Measurements from ENCODE around the gene PTPRD. TPM values are rescaled to one million over a fixed set of nuclear protein-coding genes. Genes with fewer than 3 reads are reported as not detected.

PTPRD gene
- total RNA-seq, 1 experiment from 2014 or later: 0.02 TPM

DNA sequence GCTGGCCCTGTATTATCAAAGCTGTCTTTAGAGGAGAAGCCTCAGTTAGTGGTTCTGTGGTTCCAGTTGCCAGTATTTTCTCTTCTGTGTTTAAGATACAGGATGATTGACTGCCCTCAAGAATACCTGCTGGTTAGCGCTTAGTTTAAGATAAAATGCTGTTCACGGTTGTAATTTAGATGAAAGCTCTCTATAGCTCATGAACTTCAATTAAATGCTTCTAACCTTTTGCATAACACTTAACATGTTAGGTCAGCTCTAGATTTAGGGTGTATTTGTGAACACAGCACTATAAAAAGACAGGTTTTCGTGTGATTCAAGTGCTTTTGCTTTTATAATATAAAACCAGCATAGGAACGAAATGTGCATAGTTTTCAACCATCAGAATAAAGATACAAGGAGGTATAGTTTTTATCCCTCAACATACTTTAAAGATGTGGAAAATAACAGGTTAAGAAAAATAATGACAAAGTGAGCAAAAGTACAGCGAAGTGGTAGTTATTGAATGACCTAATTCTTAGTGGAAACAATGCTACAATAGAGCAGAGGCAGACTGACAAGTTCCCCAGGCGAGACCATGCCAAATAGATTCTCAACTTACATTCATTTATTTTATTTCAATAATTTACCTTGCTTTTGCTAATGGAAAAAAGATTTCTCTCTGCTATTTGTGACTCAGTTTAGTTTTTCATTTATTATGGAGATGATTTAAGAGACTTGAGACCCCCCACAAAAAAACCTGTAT lies 2210.7 kb downstream of the PTPRD start:
- H3K9ac ChIP-seq (ENCODE audit: low read length): no peak overlapping the region
- ChIA-PET POLR2A (no interaction called here), CTCF (no interaction called here), RAD21 (ENCODE audit: low non-redundant PET in 1 of 2, low total read pairs in 2 of 2, uncharacterized antibody in 2 of 2, unreplicated experiment in 2 of 2) (no interaction called here)
- H3K4me1 ChIP-seq (ENCODE audit: control insufficient read depth in 1 of 2, insufficient read depth in 2 of 2, low read length in 2 of 2): no peaks in the 10 kb centered on the region
- H3K4me3 ChIP-seq (replicated peaks in 1 of 2; ENCODE audit: low read depth in 1 of 2, low read length in 2 of 2): no peak overlapping the region
- H3K9me3 ChIP-seq (ENCODE audit: control insufficient read depth in 1 of 2, insufficient read depth in 1 of 2, low read depth in 1 of 2, low read length in 2 of 2): peaks cover 0 to 24% of the 10 kb centered on the region in 2 experiments; a peak in 2 of 4 replicates
- no peaks in the 10 kb centered on the region for H3K79me2 ChIP-seq (ENCODE audit: insufficient read depth, low read length)
- H3K27ac ChIP-seq (ENCODE audit: low read depth, low read length): no peak overlapping the region
- no peaks in the 10 kb centered on the region for H3K27me3 ChIP-seq (ENCODE audit: insufficient read depth, low read length)
- no TSS peak for BruUV-seq (replicated peaks)
- H3K9me2 ChIP-seq (ENCODE audit: insufficient read depth): no peaks in the 10 kb centered on the region
- no peak overlapping the region for H3K4me2 ChIP-seq (ENCODE audit: low read length)
- no peak for ATAC-seq
- no peaks in the 10 kb centered on the region for H4K20me1 ChIP-seq (ENCODE audit: insufficient read depth)
- H2AFZ ChIP-seq (ENCODE audit: low read depth, low read length, poor library complexity, severe bottlenecking): no peak overlapping the region
- H3K36me3 ChIP-seq (ENCODE audit: control insufficient read depth in 1 of 2, insufficient read depth in 2 of 2, low read length in 2 of 2): no peaks in the 10 kb centered on the region
- no peak for DNase-seq (ENCODE audit: low read depth, low spot score)
- TF ChIP-seq, protein P1, sequence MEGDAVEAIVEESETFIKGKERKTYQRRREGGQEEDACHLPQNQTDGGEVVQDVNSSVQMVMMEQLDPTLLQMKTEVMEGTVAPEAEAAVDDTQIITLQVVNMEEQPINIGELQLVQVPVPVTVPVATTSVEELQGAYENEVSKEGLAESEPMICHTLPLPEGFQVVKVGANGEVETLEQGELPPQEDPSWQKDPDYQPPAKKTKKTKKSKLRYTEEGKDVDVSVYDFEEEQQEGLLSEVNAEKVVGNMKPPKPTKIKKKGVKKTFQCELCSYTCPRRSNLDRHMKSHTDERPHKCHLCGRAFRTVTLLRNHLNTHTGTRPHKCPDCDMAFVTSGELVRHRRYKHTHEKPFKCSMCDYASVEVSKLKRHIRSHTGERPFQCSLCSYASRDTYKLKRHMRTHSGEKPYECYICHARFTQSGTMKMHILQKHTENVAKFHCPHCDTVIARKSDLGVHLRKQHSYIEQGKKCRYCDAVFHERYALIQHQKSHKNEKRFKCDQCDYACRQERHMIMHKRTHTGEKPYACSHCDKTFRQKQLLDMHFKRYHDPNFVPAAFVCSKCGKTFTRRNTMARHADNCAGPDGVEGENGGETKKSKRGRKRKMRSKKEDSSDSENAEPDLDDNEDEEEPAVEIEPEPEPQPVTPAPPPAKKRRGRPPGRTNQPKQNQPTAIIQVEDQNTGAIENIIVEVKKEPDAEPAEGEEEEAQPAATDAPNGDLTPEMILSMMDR (IDR thresholded peaks at IDR 0.05 in 2 of 3, conservative IDR thresholded peaks at IDR 0.05 in 1 of 3; ENCODE audit: borderline replicate concordance in 1 of 3, insufficient read depth in 1 of 3, low read depth in 2 of 3, low read length in 2 of 3): no peak
- TF ChIP-seq POLR2A (IDR thresholded peaks at IDR 0.05; ENCODE audit: borderline replicate concordance, extremely low read depth, insufficient read depth, insufficient read length) (no peak), SRF (IDR thresholded peaks at IDR 0.05; ENCODE audit: low read depth) (no peak), EZH2 (IDR thresholded peaks at IDR 0.05) (no peak)
- intact Hi-C loops (cut with micrococcal nuclease): no loop called here

DNA sequence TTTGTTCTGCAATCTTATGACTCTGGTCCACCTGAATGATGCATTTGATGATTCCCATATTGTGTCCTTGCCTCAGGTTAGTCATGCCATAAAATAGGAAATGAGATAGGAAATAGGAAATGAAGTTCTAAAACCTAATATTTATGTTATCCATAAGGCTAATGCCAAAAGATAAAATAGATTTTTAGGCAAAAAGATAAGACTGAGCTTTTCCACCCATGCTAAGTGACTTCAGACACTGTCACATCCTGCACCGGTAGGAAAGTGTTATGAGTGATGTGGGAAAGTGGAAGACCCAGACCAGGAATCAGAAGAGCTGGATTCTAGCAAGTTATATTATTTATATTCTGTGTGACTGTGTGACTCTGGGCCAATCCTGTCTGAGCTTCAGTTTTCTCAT lies 2212.4 kb downstream of the PTPRD start:
- Histone ChIP-seq H3K4me1 (ENCODE audit: control insufficient read depth in 1 of 2, insufficient read depth in 2 of 2, low read length in 2 of 2) (no peaks in the 10 kb centered on the region), H3K79me2 (ENCODE audit: insufficient read depth, low read length) (no peaks in the 10 kb centered on the region), H2AFZ (ENCODE audit: low read depth, low read length, poor library complexity, severe bottlenecking) (no peak overlapping the region), H3K9me2 (ENCODE audit: insufficient read depth) (no peaks in the 10 kb centered on the region), H4K20me1 (ENCODE audit: insufficient read depth) (no peaks in the 10 kb centered on the region), H3K9ac (ENCODE audit: low read length) (no peak overlapping the region), H3K36me3 (ENCODE audit: control insufficient read depth in 1 of 2, insufficient read depth in 2 of 2, low read length in 2 of 2) (no peaks in the 10 kb centered on the region), H3K27ac (ENCODE audit: low read depth, low read length) (no peak overlapping the region), H3K27me3 (ENCODE audit: insufficient read depth, low read length) (no peaks in the 10 kb centered on the region), H3K4me3 (replicated peaks in 1 of 2; ENCODE audit: low read depth in 1 of 2, low read length in 2 of 2) (no peak overlapping the region), H3K9me3 (ENCODE audit: control insufficient read depth in 1 of 2, insufficient read depth in 1 of 2, low read depth in 1 of 2, low read length in 2 of 2) (peaks cover 0 to 31% of the 10 kb centered on the region in 2 experiments; a peak in 2 of 4 replicates), H3K4me2 (ENCODE audit: low read length) (no peak overlapping the region)
- intact Hi-C loops (cut with micrococcal nuclease): no loop called here
- no TSS peak for BruUV-seq (replicated peaks)
- DNase-seq (ENCODE audit: low read depth, low spot score): no peak
- RAD21 ChIA-PET (ENCODE audit: low non-redundant PET in 1 of 2, low total read pairs in 2 of 2, uncharacterized antibody in 2 of 2, unreplicated experiment in 2 of 2): no interaction called here
- CTCF ChIA-PET: no interaction called here
- no peak for ATAC-seq
- POLR2A ChIA-PET: no interaction called here
- TF ChIP-seq, protein P2, sequence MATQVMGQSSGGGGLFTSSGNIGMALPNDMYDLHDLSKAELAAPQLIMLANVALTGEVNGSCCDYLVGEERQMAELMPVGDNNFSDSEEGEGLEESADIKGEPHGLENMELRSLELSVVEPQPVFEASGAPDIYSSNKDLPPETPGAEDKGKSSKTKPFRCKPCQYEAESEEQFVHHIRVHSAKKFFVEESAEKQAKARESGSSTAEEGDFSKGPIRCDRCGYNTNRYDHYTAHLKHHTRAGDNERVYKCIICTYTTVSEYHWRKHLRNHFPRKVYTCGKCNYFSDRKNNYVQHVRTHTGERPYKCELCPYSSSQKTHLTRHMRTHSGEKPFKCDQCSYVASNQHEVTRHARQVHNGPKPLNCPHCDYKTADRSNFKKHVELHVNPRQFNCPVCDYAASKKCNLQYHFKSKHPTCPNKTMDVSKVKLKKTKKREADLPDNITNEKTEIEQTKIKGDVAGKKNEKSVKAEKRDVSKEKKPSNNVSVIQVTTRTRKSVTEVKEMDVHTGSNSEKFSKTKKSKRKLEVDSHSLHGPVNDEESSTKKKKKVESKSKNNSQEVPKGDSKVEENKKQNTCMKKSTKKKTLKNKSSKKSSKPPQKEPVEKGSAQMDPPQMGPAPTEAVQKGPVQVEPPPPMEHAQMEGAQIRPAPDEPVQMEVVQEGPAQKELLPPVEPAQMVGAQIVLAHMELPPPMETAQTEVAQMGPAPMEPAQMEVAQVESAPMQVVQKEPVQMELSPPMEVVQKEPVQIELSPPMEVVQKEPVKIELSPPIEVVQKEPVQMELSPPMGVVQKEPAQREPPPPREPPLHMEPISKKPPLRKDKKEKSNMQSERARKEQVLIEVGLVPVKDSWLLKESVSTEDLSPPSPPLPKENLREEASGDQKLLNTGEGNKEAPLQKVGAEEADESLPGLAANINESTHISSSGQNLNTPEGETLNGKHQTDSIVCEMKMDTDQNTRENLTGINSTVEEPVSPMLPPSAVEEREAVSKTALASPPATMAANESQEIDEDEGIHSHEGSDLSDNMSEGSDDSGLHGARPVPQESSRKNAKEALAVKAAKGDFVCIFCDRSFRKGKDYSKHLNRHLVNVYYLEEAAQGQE (IDR thresholded peaks at IDR 0.05; ENCODE audit: low read depth): no peak
- TF ChIP-seq SRF (IDR thresholded peaks at IDR 0.05; ENCODE audit: low read depth) (no peak), EZH2 (IDR thresholded peaks at IDR 0.05) (no peak), CEBPB (IDR thresholded peaks at IDR 0.05; ENCODE audit: low read depth) (no peak), SP1 (IDR thresholded peaks at IDR 0.05; ENCODE audit: low read depth) (no peak), EZH2phosphoT487 (IDR thresholded peaks at IDR 0.05; ENCODE audit: borderline replicate concordance) (no peak), CBX3 (IDR thresholded peaks at IDR 0.05; ENCODE audit: low read depth) (no peak), FOSL1 (IDR thresholded peaks at IDR 0.05; ENCODE audit: low read depth) (no peak), YY1 (IDR thresholded peaks at IDR 0.05; ENCODE audit: extremely low read depth, insufficient replicate concordance, low read depth, low read length) (no peak)
- TF ChIP-seq, protein P1 (IDR thresholded peaks at IDR 0.05 in 2 of 3, conservative IDR thresholded peaks at IDR 0.05 in 1 of 3; ENCODE audit: borderline replicate concordance in 1 of 3, insufficient read depth in 1 of 3, low read depth in 2 of 3, low read length in 2 of 3): no peak
